ENCODE results near the gene CROCC2. TPM values are rescaled to one million over a fixed set of nuclear protein-coding genes. Genes with fewer than 3 reads are reported as not detected.

Gene CROCC2
- total RNA-seq, 1 donor from 2014 or later = 2.9 TPM

DNA sequence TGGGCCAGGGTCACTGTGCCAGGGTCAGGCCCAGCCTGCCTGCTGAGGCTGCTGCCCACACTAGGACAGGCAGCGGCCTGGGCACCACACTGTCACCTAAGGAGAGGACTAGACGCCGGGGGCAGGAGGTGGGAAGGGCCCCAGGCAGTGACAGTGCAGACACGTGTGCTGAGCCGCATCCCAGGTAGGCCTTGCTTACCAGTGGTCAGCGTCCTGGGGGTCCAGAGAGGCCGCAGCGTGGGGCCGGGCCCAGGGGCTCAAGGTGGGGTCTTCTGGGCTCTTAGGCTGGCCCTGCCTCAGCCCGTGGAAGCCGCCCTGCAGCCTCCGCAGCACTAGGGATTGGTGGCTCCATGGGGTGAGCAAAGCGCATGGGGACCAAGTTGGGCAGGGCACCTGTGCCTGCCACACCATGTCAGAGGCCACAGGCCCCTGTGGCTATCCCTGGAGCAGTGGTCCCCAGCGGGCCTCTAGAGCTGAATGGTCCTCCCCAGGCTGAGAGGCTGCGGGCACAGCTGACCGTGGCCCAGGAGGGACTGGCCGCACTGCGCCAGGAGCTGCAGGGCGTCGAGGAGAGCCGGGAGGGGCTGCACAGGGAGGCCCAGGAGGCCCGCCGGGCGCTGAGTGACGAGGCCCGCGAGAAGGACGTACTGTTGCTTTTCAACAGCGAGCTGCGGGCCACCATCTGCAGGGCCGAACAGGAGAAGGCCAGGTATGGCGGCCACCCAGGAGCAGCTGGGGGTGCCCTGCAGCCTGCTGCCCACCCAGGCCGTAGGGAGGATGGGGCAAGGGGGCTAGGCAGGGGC is 57.1 kb downstream of the CROCC2 start:
- Histone ChIP-seq H3K36me3 (no peaks in the 10 kb centered on the region), H3K4me3 (no peak overlapping the region), H3K27ac (peak overlapping the region in 1 of 2 donors; percentile 20), H3K27me3 (no peaks in the 10 kb centered on the region), H3K9me3 (no peaks in the 10 kb centered on the region), H3K4me1 (peaks cover 0 to 3% of the 10 kb centered on the region in 2 donors)
- intact Hi-C loops (cut with DNase I) = no loop called here
- peak in 1 of 2 donors; percentile 56 for DNase-seq (ENCODE audit: low spot score in 2 of 2)
- TF ChIP-seq, protein P1, sequence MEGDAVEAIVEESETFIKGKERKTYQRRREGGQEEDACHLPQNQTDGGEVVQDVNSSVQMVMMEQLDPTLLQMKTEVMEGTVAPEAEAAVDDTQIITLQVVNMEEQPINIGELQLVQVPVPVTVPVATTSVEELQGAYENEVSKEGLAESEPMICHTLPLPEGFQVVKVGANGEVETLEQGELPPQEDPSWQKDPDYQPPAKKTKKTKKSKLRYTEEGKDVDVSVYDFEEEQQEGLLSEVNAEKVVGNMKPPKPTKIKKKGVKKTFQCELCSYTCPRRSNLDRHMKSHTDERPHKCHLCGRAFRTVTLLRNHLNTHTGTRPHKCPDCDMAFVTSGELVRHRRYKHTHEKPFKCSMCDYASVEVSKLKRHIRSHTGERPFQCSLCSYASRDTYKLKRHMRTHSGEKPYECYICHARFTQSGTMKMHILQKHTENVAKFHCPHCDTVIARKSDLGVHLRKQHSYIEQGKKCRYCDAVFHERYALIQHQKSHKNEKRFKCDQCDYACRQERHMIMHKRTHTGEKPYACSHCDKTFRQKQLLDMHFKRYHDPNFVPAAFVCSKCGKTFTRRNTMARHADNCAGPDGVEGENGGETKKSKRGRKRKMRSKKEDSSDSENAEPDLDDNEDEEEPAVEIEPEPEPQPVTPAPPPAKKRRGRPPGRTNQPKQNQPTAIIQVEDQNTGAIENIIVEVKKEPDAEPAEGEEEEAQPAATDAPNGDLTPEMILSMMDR (IDR thresholded peaks at IDR 0.05) = no peak

DNA sequence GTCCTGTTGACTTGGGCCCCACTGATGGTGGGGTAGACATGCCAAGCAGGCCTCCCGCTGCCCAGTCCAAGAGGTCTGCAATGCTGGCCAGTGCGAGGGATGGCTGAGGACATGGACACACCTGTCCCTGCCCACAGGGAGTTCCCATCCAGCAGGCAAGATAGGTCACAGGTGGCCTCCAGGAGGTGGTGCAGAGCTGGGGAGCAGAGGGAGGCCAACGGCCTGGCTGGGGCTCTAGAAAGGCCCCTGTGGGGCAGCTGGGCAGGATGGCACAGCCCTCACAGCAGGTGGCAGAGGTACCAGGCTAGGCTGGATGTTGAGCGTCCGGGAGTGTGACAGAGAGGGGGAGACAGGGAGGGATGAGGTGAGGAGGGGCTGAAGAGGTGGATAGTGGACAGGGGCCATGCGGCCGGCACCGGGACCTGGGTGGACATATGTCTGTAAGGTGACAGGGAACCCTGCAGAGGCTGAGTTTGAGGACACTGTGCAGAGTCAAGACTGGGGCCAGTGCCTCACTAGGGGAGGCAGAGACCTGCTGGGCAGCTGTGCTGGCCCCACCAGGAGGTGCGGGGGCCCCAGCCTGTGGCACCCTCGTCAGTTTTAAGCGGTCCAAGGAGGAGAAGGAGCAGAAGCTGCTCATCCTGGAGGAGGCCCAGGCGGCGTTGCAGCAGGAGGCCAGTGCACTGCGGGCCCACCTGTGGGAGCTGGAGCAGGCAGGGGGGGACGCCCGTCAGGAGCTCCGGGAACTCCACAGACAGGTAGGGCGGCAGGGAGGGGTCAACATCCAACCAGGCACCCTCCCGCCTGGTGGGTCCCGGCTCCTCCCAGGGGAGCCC is 58.0 kb downstream of the CROCC2 start:
- H3K36me3 ChIP-seq = no peaks in the 10 kb centered on the region
- peak in 1 of 2 donors; percentile 55 for DNase-seq (ENCODE audit: low spot score in 2 of 2)
- H3K4me3 ChIP-seq = no peak overlapping the region
- TF ChIP-seq, protein P1 (IDR thresholded peaks at IDR 0.05) = no peak
- peaks cover 0 to 3% of the 10 kb centered on the region in 2 donors for H3K4me1 ChIP-seq
- H3K27me3 ChIP-seq = no peaks in the 10 kb centered on the region
- no peaks in the 10 kb centered on the region for H3K9me3 ChIP-seq
- intact Hi-C loops (cut with DNase I) = no loop called here
- H3K27ac ChIP-seq = no peak overlapping the region

DNA sequence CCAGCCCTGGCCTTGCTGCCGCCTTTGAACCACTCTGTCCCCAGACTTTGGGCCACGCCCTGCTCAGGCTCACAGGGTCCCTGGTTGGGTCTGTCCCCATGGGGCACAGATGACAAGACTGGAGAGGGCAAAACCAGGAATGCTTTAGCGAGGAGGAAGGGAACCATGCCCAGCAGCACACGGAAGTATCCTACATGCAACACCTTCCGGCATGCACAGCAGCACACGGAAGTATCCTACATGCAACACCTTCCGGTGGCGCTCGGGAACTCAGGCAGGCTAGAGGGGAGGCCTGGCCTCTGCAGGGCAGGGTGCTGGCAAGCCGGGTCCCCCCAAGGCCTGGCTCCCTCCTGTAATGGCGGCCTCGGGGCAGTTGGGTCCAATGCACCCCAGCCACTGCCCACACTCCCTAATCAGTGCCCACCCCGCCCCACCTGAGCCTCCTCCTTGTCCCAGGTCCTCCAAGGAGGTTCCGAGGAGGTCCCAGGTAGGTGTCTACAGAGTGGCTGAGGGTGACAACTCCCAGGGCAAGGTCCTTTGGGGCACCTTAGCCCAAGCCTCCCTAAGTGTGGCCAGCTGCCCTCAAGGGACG is 58.7 kb downstream of the CROCC2 start:
- intact Hi-C loops (cut with DNase I) = no loop called here
- Histone ChIP-seq H3K9me3 (no peaks in the 10 kb centered on the region), H3K27ac (no peak overlapping the region), H3K36me3 (no peaks in the 10 kb centered on the region), H3K4me3 (no peak overlapping the region), H3K27me3 (no peaks in the 10 kb centered on the region), H3K4me1 (peaks cover 0 to 3% of the 10 kb centered on the region in 2 donors)
- peak in 1 of 2 donors; percentile 56 for DNase-seq (ENCODE audit: low spot score in 2 of 2)
- TF ChIP-seq, protein P1 (IDR thresholded peaks at IDR 0.05) = no peak

DNA sequence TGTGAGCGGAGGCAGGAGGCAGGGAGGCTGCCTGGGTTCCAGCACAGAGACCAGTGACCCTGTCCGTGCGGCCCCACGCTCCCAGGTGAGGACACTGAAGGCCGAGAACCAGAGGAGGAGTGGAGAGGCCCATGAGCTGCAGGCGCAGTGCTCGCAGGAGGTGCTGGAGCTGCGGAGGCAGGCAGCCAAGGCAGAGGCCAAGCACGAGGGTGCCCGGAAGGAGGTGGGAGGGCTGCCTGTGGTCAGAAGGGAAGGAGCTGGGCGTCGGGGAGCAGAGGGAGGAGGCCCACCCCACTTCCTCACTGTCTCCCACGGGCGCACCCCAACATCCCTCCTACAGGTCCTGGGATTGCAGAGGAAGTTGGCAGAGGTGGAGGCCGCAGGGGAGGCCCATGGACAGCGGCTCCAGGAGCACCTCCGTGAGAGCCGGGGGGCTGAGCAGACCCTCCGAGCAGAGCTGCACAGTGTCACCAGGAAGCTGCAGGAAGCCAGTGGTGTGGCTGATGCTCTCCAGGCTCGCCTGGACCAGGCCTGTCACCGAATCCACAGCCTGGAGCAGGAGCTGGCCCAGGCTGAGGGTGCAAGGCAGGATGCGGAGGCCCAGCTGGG is 59.3 kb downstream of the CROCC2 start:
- TF ChIP-seq, protein P1 (IDR thresholded peaks at IDR 0.05) = no peak
- DNase-seq (ENCODE audit: low spot score in 2 of 2) = peak in 1 of 2 donors; percentile 57
- H3K27me3 ChIP-seq = no peaks in the 10 kb centered on the region
- H3K36me3 ChIP-seq = no peaks in the 10 kb centered on the region
- intact Hi-C loops (cut with DNase I) = no loop called here
- no peak overlapping the region for H3K27ac ChIP-seq
- H3K4me3 ChIP-seq = no peak overlapping the region
- no peaks in the 10 kb centered on the region for H3K9me3 ChIP-seq
- H3K4me1 ChIP-seq = peaks cover 0 to 3% of the 10 kb centered on the region in 2 donors

DNA sequence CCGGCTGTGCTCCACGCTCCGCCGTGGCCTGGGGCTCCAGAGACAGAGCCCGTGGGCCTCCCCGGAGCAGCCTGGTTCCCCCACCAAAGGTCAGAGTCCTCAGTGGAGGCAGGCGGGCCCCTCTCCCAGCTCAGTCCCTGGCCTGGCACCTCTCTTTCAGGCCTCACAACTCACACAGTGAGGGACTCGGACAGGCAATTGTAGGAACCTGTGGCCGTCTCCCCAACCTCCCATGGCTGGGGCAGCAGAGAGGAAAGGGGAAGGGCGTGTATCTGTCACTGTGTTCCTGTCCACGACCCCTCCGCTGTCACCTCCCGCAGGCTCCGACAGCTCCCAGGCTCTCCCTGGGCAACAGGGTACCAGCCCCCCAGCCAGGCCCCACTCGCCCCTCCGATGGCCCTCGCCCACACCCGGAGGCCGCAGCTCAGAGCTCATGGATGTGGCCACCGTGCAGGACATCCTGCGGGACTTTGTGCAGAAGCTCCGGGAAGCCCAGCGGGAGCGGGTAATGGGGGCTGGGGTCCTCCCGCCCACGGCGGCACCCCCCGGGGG is 59.8 kb downstream of the CROCC2 start:
- TF ChIP-seq, protein P1 (IDR thresholded peaks at IDR 0.05) = no peak
- Histone ChIP-seq H3K9me3 (no peaks in the 10 kb centered on the region), H3K27ac (no peak overlapping the region), H3K4me1 (peaks cover 0 to 3% of the 10 kb centered on the region in 2 donors), H3K4me3 (no peak overlapping the region), H3K27me3 (no peaks in the 10 kb centered on the region), H3K36me3 (no peaks in the 10 kb centered on the region)
- no peak for DNase-seq (ENCODE audit: low spot score in 2 of 2)
- intact Hi-C loops (cut with DNase I) = no loop called here

Data from ascending aorta (tissue), 2 donors.